SH-SY5Y (cell line): ENCODE results near the gene PWWP2B.

Experiments
- GATA2 ChIP-seq: IDR thresholded peaks from 2 replicates; pipeline ENCODE4 v1.6.1; 2011; ENCODE audit warnings: mild to moderate bottlenecking, low read depth, low read length
- GATA3 ChIP-seq: IDR thresholded peaks from 2 replicates; pipeline ENCODE4 v1.6.1; 2011; ENCODE audit warnings: low read depth, mild to moderate bottlenecking, low read length, moderate library complexity

- TF ChIP-seq GATA2 (no peak), GATA3 (no peak)
Measured at GRCh38 chr10:132355297-132355696, 41.7 kb upstream of the PWWP2B start.
